MV-4-11 (cell line): Measurements from ENCODE around the gene F2.

Experiments used
- DNase-seq: peaks from one replicate; lab custom pipeline; 2025; lab: John Stamatoyannopoulos, UW

The F2 gene

DNA sequence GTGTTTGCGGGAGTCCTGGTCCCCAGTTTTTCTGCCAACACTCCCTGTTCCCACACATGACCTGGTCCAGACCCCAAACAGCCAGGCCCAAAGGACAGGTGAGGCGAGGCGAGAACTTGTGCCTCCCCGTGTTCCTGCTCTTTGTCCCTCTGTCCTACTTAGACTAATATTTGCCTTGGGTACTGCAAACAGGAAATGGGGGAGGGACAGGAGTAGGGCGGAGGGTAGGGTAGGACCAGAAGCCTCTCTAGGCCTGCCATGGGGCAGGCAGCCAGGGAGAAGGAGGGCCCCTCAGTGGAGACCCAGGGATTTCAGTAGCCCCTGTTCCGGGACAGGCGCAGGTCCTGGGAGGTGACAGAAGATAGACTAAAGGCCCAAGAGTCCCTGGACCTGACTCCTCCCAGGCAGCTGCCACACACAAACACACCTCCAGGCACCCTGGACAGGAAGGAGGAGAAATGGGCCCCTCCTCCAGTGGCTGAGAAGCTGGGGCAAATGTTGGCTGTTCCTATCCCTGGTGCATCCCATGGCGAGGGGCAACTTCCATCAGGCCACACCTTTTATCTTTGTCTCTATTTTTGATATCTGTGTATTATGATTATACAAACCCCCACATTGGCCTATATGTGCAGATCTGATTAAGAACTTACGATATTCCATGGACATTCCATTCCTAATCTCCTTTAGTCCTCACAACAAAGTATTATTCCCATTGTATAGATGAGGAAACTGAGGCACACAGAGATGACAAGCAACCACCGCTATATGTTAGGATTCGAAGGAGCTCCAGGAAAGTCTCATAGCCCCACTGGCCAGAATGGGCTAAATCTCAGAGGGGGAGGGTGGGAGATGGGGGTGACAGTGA is 626 bp upstream of the F2 start:
- no peak for DNase-seq

DNA sequence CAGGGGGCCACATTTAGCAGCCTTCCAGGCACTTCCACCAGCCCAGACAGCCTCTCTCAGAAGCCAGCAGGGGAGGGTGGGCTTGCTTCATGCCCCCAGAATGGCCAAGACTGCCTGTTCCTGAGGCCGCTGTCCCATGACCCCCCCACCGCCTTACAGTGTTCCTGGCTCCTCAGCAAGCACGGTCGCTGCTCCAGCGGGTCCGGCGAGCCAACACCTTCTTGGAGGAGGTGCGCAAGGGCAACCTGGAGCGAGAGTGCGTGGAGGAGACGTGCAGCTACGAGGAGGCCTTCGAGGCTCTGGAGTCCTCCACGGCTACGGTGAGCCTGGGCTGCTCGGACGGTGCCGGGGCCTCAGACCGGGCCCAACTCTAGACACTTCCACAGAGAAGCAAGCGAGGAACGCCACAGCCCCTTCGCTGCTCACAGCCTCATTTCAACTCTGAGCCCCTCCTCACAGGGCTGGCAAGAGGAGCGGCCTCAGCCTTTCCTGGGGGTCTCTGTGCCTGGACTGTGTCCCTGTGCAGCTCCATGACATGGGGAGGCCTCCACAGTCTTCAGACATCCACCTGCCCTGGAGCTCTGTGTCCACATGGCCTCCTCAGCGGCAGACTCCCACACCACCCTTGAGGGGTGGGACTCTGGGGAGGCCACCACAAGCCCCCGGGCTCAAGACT is 668 bp downstream of the F2 start:
- no peak for DNase-seq

DNA sequence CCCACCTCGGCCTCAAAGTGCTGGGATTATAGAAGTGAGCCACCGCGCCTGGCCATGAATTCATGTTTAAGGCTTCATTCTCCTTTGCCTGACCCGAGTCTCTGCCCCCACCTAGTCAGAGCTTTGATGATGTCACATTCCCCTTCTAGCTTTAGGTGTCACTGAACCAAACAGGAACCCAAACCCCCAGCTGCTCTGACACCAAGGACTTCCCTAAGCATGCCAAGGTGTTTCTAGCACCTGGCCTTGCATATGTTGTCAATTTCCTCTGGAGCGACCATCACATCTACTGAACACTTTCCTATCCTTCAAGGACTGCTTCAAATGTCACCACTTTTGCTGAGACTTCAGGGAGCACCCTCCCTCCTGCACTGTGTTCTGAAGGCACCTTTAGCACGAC is 2.3 kb downstream of the F2 start:
- no peak for DNase-seq

DNA sequence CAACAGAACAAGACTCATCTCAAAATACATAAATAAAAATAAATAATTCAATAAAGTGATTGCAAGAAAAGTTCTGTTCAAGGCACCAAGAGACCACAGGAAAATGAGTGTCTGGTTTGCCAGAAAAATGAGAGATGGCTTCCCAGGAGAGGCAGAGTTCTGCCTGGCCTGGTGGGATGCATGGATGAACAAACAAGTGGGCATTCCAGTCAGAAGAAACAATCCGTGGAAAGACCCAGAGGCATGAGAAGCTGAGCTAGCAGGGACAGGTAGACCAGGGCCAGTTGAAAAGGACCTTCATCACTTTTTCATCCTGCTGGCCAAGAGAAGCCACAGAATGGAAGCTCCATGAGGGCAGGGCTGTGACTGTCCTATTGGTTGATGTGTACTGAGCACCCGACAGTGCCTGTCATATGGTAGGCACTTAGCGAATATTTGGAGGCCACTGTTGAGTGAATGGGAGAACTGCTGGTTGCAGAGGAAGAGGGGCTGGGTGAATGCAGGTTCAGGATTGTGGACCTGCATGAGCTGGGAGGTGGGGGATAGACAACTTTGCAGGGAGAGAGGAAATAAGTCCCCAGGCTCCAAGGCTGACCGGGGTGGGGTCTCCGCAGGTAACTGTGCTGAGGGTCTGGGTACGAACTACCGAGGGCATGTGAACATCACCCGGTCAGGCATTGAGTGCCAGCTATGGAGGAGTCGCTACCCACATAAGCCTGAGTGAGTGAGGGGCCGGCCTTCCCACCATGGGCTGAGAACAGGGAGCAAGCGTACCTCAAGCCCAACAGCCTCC is 3.7 kb downstream of the F2 start:
- no peak for DNase-seq

DNA sequence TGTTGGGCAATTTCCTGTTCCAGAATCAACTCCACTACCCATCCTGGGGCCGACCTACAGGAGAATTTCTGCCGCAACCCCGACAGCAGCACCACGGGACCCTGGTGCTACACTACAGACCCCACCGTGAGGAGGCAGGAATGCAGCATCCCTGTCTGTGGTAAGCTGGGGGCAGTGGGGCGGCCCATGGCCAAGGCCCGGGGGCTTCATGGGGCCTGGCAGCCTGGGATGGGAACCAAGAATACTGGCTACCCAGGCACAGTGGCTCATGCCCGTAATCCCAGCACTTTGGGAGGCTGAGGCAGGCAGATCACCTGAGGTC is 4.3 kb downstream of the F2 start:
- DNase-seq: no peak

DNA sequence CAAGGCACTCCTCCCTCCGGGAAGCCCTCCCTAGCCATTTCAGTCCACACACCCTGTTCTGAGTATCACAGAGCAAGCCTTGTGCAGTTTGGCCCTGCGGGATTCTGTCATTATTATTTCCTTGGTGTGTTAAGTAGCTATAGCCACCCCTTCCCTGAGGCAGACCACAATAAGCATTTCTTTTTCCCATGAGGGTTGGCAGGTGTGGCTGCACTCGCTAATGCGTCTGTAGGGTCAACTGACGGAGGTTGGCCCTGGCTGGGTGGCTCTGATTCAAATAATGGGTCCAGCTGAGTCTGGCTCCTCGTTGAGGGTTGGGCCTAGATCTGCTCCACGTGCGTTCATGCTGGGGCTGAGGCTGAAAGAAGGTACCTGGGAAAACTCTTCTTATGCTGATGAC is 5.1 kb downstream of the F2 start:
- DNase-seq: no peak

DNA sequence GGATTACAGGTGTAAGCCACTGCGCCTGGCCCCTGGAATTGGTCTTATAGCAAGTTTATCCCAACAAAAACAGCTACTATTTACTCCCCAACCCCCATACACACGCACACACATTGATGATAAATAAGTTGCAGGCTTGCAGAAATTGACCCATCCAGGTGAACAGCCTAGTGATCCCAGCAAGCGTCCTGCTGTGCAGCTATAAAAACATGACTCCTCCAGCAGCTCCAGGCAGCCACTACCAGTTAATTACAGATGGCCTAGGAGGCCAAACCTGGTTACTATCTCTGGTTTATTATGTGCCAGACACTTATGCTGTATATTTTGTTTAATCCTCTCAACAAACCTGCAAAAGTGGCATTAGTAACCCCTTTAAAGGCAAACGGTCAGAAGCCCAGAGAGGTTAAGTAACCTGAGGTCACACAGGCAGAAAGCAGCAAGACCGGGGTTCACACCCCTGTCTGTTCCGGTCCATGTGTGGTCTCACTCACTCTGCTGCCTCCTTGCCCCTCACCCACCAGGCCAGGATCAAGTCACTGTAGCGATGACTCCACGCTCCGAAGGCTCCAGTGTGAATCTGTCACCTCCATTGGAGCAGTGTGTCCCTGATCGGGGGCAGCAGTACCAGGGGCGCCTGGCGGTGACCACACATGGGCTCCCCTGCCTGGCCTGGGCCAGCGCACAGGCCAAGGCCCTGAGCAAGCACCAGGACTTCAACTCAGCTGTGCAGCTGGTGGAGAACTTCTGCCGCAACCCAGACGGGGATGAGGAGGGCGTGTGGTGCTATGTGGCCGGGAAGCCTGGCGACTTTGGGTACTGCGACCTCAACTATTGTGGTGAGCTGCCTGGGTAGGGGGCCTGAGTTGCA is 6.6 kb downstream of the F2 start:
- DNase-seq: no peak

DNA sequence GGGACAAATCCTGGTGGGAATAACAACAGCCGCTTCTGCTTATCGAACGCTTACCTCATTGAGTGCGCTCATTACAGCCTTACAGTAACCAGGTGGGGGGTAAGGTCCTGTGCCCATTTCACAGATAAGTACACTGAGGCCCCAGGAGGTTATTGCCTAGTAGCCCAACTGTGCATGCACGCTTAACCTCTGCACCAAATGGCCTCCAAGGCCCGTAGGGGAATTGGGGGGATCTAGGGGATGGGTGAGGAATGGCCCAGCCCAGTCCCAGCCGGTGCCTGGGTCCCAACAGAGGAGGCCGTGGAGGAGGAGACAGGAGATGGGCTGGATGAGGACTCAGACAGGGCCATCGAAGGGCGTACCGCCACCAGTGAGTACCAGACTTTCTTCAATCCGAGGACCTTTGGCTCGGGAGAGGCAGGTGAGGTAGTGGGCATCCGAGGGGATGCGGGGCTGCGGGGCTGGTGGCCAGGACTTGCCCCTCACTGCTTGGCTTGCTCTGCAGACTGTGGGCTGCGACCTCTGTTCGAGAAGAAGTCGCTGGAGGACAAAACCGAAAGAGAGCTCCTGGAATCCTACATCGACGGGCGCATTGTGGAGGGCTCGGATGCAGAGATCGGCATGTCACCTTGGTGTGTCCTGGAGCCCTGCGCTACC is 7.3 kb downstream of the F2 start:
- DNase-seq: no peak

DNA sequence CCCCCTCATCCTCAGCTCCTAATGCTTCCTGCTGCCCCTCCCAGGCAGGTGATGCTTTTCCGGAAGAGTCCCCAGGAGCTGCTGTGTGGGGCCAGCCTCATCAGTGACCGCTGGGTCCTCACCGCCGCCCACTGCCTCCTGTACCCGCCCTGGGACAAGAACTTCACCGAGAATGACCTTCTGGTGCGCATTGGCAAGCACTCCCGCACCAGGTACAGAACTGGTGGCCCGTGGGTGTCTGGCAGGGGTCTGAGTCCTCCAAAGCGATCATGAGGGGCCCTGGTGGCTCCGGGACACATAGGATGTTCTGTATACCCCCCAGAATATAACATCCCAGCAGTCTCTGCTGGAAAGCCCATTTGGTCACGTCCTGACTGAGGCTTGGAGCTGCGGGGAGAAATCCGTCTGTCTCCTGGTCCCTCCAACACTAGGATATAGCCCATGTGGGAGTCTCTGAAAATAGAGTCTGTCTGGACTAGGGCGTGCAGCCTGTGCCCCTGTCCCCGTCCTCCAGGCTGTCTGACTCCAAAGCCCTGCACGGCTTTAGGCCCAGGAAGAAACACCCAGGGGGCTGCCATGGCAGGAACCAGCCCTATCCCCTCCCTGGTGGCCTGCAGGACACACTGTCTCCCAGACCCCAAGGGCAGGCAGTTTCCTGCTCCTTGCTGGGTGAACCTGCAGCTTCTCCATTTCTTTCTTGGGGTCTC is 9.1 kb downstream of the F2 start:
- no peak for DNase-seq

DNA sequence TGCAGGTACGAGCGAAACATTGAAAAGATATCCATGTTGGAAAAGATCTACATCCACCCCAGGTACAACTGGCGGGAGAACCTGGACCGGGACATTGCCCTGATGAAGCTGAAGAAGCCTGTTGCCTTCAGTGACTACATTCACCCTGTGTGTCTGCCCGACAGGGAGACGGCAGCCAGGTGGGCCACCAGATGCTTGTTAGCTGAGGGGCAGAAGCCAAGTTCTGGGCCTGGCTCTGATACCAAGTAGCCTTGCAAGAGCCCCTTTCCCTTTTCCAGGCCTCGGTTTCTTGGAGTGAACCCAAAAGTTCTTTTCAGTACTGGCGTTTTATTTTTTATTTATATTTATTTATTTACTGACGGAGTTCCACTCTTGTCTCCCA is 9.6 kb downstream of the F2 start:
- DNase-seq: no peak

DNA sequence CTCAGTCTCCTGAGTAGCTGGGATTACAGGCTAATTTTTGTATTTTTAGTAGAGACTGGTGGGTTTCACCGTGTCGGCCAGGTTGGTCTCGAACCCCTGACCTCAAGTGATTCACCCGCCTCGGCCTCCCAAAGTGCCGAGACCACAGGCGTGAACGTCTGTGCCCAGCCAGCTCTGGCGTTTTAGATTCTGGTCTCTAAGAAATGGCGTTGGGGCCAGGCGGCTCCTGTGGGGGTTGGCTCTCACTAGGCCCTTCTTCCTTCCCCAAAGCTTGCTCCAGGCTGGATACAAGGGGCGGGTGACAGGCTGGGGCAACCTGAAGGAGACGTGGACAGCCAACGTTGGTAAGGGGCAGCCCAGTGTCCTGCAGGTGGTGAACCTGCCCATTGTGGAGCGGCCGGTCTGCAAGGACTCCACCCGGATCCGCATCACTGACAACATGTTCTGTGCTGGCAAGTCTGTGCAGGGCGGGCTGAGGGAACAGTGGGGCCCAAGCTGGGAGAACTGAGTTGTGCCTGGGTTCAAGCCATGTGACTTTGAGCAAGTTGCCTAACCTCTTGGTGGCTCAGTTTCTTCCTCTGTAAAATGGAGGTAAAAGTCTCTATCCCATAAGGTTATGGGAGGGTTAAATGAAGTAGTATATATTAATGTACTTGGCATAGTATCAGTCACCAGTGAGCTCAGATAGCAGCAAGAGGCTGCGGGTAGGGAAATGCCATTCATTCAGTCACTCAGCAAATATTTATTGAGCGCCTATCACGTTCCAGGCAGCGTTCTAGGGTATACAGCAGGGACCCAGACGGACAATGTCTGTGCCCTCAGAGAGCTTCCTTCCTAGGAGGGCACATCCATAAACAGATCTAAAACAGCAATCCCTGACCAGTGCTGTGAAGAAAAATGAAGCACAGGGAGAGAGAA is 10.4 kb downstream of the F2 start:
- DNase-seq: no peak

DNA sequence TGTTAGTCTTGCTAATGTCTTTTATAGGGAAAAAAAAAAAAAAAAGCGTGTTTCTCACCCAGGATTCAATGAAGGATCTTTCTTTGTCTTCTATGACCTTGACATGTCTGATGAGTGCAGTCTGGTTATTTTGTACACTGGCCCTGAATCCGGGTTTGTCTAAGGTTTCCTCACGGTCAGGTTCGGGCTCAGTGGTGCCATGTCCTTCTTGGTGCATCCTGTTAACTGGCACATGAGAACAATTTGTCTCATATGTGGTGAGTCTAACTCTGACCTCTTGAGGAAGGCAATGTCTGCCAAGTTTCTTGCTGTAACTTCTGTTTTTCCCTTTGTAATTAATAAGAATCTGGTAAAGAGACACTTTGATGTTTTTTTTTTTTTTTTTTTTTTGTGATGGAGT is 12.5 kb downstream of the F2 start:
- DNase-seq: no peak

DNA sequence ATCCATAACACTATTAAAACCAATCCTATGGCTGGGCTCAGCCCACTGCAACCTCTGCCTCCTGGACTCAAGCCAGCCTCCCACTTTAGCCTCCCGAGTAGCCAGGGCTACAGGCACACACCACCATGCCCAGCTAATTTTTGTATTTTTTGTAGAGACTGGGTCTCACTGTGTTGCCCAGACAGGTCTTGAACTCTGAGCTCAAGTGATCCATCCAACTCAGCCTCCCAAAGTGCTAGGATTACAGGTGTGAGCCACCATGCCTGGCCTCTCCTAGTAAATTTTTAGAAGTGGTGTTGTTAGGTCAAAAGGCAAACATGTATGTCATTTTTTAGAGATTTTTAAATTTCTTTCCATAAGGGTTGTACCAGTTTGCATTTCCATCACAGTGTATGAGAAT is 14.2 kb downstream of the F2 start:
- no peak for DNase-seq

DNA sequence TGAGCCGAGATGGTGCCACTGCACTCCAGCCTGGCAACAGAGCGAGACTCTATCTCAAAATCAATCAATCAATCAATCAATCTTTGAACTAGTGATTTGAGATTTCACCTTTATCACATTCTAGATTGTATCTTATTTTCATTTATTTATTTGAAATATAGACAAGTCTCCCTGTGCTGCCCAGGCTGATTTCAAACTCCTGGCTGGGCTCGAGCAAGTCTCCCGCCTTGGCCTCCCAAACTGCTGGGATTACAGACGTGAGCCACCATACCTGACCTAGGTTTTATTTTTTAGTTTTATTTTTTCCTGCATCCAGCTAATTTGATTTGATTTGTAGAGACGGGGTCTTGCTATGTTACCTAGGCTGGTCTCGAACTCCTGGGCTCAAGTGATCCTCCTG is 17.1 kb downstream of the F2 start:
- no peak for DNase-seq

DNA sequence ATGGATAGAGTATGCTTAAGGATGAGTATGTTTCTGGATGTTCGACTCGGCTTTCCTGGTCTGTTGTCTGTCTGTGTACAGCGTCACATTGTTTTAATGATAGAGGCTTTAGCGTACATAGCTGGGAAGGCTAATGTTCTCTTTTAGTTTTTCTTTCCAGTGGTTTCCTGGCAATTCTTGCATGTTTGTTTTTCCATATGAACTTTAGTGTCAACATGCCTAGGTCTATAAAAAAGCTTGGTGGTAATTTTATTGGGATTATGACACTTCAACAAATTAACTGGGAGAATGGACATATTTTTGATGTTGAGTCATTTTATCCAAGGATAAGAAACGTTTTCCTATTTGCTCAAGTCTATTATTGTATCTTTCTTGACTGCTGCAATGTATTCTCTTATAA is 17.6 kb downstream of the F2 start:
- no peak for DNase-seq

DNA sequence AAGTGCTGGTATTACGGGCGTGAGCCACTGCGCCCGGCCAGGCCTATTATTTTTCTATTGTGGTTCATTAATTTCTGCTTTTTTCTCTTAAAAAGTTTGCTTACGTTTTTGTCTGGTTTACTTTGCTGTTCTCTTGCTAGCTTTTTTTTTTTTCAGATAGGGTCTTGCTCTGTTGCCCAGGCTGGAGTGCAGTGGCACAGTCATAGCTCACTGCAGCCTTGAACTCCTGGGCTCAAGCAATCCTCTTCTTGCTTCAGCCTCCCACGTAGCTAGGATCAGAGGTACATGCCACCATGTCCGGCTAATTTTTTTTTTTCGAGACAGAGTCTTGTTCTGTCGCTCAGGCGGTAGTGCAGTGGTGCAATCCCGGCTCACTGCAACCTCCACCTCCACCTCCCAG is 18.7 kb downstream of the F2 start:
- DNase-seq: no peak

DNA sequence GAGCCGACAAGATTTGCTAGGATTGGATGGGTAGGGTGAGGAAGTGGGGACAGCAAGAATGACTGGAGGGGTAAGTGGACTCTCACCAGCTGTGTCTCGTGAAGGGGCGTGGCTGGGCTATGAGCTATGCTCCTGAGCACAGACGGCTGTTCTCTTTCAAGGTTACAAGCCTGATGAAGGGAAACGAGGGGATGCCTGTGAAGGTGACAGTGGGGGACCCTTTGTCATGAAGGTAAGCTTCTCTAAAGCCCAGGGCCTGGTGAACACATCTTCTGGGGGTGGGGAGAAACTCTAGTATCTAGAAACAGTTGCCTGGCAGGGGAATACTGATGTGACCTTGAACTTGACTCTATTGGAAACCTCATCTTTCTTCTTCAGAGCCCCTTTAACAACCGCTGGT is 19.9 kb downstream of the F2 start:
- DNase-seq: no peak

DNA sequence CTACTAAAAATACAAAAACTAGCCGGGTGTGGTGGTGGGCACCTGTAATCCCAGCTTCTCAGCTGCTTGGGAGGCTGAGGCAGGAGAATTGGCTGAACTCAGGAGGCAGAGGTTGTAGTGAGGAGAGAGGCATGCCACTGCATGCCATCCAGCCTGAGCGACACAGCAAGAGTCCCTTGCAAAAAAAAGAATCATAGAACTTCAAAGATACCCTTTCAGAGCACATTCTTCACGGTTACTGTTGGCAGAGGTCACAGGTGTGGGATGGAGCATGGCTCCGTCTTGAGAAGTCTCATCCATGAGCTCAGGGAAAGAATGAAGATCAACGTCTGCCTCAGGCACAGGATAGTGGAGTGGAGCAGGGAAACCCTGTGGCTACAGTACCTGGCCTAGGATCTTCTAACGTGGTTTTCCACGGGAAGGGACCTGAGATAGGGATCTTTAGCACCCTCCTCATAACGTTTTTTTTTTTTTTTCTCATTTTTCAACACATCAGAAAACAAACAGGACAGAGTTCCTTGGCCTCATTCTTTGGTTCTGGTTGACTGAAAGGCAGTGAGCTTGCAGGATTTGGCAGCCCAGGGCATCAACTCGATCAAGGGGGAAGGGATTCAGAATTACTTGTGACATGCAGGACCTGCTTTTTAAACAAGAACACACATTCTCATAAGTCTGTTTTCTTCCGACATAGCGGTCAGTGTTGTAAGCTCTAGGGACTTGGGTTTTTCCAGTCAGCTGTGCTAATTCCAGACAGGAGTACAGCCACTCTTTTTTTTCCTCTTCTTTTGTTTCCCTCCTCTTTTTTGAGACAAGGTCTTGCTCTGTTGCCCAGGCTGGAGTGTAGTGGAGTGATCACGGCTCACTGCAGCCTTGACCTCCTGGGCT is 22.8 kb downstream of the F2 start:
- DNase-seq: no peak

DNA sequence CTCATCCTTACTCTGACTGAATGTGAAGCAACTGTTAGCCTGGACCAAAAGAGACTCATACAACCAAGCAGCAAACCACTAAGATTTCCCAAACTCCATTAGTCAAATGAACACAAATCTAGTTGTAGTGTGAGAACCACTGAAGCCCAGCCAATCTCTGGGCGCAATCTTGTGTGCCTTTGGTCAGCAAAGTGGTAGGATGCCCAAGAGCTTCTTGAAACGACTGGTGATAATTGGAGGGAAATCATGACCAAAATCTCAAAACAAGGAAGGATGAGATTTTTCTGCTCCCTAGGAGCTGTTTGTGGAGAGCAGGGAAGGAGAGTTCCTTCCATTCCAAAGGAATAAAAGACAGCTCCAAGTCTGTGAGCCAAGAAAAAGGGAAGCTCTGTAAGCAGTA is 24.0 kb downstream of the F2 start:
- DNase-seq: no peak
